K562 (cell line): ENCODE data around the gene PLAAT3. TPM values are rescaled to one million over a fixed set of nuclear protein-coding genes. Genes with fewer than 3 reads are reported as not detected.
A peak's percentile ranks its signal among the peaks of the same experiment; 100 is the strongest.

Source experiments
- CBFA2T2 ChIP-seq: fragments of 450-650 bp; conservative IDR thresholded peaks from 2 replicates; pipeline ENCODE4 v1.6.1; 2017; ENCODE audit warnings: mild to moderate bottlenecking
- E2F6 ChIP-seq, 2 experiments: IDR thresholded peaks; 2 replicates each; pipeline ENCODE4 v1.6.1; 2011; ENCODE audit warnings: borderline replicate concordance in 1 of 2, control low read depth in 1 of 2, low read depth in 1 of 2, low read length in 1 of 2, mild to moderate bottlenecking in 1 of 2, mixed read lengths in 1 of 2, moderate library complexity in 1 of 2; ENCODE audit not compliant: insufficient read depth in 1 of 2, insufficient read length in 1 of 2, poor library complexity in 1 of 2, severe bottlenecking in 1 of 2; ENCODE audit errors: extremely low read depth in 1 of 2
- ETV5 ChIP-seq: sonication (generic); formaldehyde crosslinking; IDR thresholded peaks from 2 replicates; pipeline ENCODE4 v1.4.0; 2020; ENCODE audit warnings: low read depth, mild to moderate bottlenecking, missing genetic modification reagents
- GATAD2B ChIP-seq: fragments of 450-650 bp; IDR thresholded peaks from 2 replicates; pipeline ENCODE4 v1.6.1; 2017; ENCODE audit warnings: mild to moderate bottlenecking, borderline replicate concordance
- HSF4 ChIP-seq: fragments of 250-450 bp; sonication (Bioruptor Pico); IDR thresholded peaks from 2 replicates; pipeline ENCODE4 v2.1.2; 2022; ENCODE audit warnings: mild to moderate bottlenecking, moderate library complexity, borderline replicate concordance
- L3MBTL2 ChIP-seq: fragments of 450-650 bp; IDR thresholded peaks from 2 replicates; pipeline ENCODE4 v1.6.1; 2016; ENCODE audit warnings: mild to moderate bottlenecking, moderate library complexity
- PRDM10 ChIP-seq: fragments of 450-650 bp; IDR thresholded peaks from 2 replicates; pipeline ENCODE4 v1.6.1; 2018; ENCODE audit not compliant: partially characterized antibody
- RFX1 ChIP-seq: fragments of 450-650 bp; IDR thresholded peaks from 2 replicates; pipeline ENCODE4 v1.6.1; 2016; ENCODE audit warnings: mild to moderate bottlenecking, moderate library complexity
- ZBTB34 ChIP-seq: fragments of 250-450 bp; sonication (Bioruptor Pico); IDR thresholded peaks from 2 replicates; pipeline ENCODE4 v1.8.0; 2021; ENCODE audit warnings: mild to moderate bottlenecking, moderate library complexity
- ZFX ChIP-seq: sonication (generic); formaldehyde crosslinking; IDR thresholded peaks from 2 replicates; pipeline ENCODE4 v1.8.0; 2022; ENCODE audit warnings: mild to moderate bottlenecking, missing genetic modification reagents, moderate library complexity
- ZNF785 ChIP-seq: fragments of 250-450 bp; sonication (Bioruptor Pico); IDR thresholded peaks from 2 replicates; pipeline ENCODE4 v1.4.0; 2020; ENCODE audit warnings: mild to moderate bottlenecking
- polyA plus RNA-seq, 8 experiments: library from polyadenylated mRNA; depleted of rRNA in 4 of 8; stranded (reverse) in 5 of 8; unstranded in 3 of 8; fragments of >200 nt; fragmentation: Nextera tagmentation in 2 of 8; fragmentation: Illumina TruSeq in 1 of 8; extraction: Ambion mirVana in 2 of 8; extraction: Trizol in 1 of 8; gene quantifications; 2 replicates each; pipeline versions ENCODE4 v1.2.1 to v1.2.3, GENCODE V29; 2011 to 2014; ENCODE audit warnings: inconsistent platforms in 1 of 8, missing spikeins in 1 of 8
- total RNA-seq, 7 experiments: library from RNA; depleted of rRNA in 6 of 7; stranded (reverse); fragments of >200 nt in 6 of 7; fragmentation: Illumina TruSeq in 2 of 7; extraction: Trizol in 2 of 7; gene quantifications; 2 replicates each; pipeline versions ENCODE4 v1.2.1 to v1.2.3, GENCODE V29; 2011 to 2021; ENCODE audit warnings: low replicate concordance in 1 of 7
- TF ChIP-seq, protein P1 (sequence below): IDR thresholded peaks from 2 replicates; pipeline ENCODE4 v1.6.1; 2012; ENCODE audit warnings: low read depth, low read length, improper control_type of control experiment, borderline replicate concordance
- TF ChIP-seq, protein P2 (sequence below): fragments of 250-450 bp; sonication (Bioruptor Pico); IDR thresholded peaks from 2 replicates; pipeline ENCODE4 v1.5.0; 2022; ENCODE audit warnings: mild to moderate bottlenecking

The PLAAT3 gene
- total and polyA plus RNA-seq, 9 of the 15 experiments (the other 6 are each of a cell fraction or from before 2014, with no cell fraction given): 0.80 to 2.7 (median 1.4) TPM

GRCh38 chr11:63614136-63614671 lies at the start of gene PLAAT3 (continued):
- no peak for TF ChIP-seq PRDM10
- TF ChIP-seq ZBTB34 (CRISPR knock-in tag): no peak
- TF ChIP-seq CBFA2T2: peak; percentile 52
- TF ChIP-seq, protein P1, sequence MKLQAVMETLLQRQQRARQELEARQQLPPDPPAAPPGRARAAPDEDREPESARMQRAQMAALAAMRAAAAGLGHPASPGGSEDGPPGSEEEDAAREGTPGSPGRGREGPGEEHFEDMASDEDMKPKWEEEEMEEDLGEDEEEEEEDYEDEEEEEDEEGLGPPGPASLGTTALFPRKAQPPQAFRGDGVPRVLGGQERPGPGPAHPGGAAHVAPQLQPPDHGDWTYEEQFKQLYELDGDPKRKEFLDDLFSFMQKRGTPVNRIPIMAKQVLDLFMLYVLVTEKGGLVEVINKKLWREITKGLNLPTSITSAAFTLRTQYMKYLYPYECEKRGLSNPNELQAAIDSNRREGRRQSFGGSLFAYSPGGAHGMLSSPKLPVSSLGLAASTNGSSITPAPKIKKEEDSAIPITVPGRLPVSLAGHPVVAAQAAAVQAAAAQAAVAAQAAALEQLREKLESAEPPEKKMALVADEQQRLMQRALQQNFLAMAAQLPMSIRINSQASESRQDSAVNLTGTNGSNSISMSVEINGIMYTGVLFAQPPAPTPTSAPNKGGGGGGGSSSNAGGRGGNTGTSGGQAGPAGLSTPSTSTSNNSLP: no peak
- TF ChIP-seq ZFX (CRISPR knock-in tag): peak; percentile 51
- no peak for TF ChIP-seq ZNF785
- TF ChIP-seq, protein P2, sequence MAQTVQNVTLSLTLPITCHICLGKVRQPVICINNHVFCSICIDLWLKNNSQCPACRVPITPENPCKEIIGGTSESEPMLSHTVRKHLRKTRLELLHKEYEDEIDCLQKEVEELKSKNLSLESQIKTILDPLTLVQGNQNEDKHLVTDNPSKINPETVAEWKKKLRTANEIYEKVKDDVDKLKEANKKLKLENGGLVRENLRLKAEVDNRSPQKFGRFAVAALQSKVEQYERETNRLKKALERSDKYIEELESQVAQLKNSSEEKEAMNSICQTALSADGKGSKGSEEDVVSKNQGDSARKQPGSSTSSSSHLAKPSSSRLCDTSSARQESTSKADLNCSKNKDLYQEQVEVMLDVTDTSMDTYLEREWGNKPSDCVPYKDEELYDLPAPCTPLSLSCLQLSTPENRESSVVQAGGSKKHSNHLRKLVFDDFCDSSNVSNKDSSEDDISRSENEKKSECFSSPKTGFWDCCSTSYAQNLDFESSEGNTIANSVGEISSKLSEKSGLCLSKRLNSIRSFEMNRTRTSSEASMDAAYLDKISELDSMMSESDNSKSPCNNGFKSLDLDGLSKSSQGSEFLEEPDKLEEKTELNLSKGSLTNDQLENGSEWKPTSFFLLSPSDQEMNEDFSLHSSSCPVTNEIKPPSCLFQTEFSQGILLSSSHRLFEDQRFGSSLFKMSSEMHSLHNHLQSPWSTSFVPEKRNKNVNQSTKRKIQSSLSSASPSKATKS (CRISPR knock-in tag): no peak
- TF ChIP-seq ETV5 (CRISPR knock-in tag): no peak
- TF ChIP-seq E2F6 (IDR thresholded peaks at IDR 0.05; ENCODE audit: borderline replicate concordance in 1 of 2, extremely low read depth in 1 of 2, insufficient read depth in 1 of 2, insufficient read length in 1 of 2, low read depth in 1 of 2, low read length in 1 of 2, poor library complexity in 1 of 2, severe bottlenecking in 1 of 2): peak; percentile 43 to 52
- TF ChIP-seq RFX1: no peak
- TF ChIP-seq L3MBTL2: peak; percentile 73
- TF ChIP-seq HSF4 (CRISPR knock-in tag): no peak
- TF ChIP-seq GATAD2B: no peak; the same call in 1 of the 2 replicates
